Skeletal muscle satellite cell (primary cell): ENCODE results near the gene TNFRSF11A.
A peak's percentile ranks its signal among the peaks of the same experiment; 100 is the strongest.

Source experiments
- H3K27me3 ChIP-seq: 2 replicates; pipeline ENCODE4 v1.7.0; 2013; ENCODE audit warnings: low read length; ENCODE audit not compliant: control insufficient read depth, insufficient read depth
- H3K36me3 ChIP-seq: 2 replicates; pipeline ENCODE4 v1.7.0; 2013; ENCODE audit warnings: mild to moderate bottlenecking, control low read depth, low read length; ENCODE audit not compliant: insufficient read depth
- H3K4me1 ChIP-seq: 2 replicates; pipeline ENCODE4 v1.7.0; 2013; ENCODE audit warnings: low read length; ENCODE audit not compliant: control insufficient read depth, insufficient read depth
- H3K4me2 ChIP-seq: 2 replicates; pipeline ENCODE4 v1.7.0; 2013; ENCODE audit warnings: mild to moderate bottlenecking, low read length
- H3K4me3 ChIP-seq: 2 replicates; pipeline ENCODE4 v1.7.0; 2013; ENCODE audit warnings: low read length
- H3K9ac ChIP-seq: 2 replicates; pipeline ENCODE4 v1.7.0; 2013; ENCODE audit warnings: mild to moderate bottlenecking, low read depth, low read length, moderate library complexity
- H3K9me3 ChIP-seq: replicated peaks from 2 replicates; pipeline ENCODE4 v1.7.0; 2013; ENCODE audit warnings: mild to moderate bottlenecking, control low read depth, low read length

The TNFRSF11A gene

GRCh38 chr18:62404881-62405280, 79.8 kb downstream of the TNFRSF11A start:
- Histone ChIP-seq H3K9ac (no peak overlapping the region), H3K36me3 (no peaks in the 10 kb centered on the region), H3K4me3 (no peak overlapping the region), H3K9me3 (no peaks in the 10 kb centered on the region), H3K4me2 (no peak overlapping the region), H3K27me3 (peaks cover 10% of the 10 kb centered on the region), H3K4me1 (no peaks in the 10 kb centered on the region)

GRCh38 chr18:62407660-62408059, 82.5 kb downstream of the TNFRSF11A start:
- Histone ChIP-seq H3K4me1 (no peaks in the 10 kb centered on the region), H3K9me3 (no peaks in the 10 kb centered on the region), H3K4me3 (no peak overlapping the region), H3K4me2 (no peak overlapping the region), H3K36me3 (no peaks in the 10 kb centered on the region), H3K9ac (no peak overlapping the region), H3K27me3 (peaks cover 14% of the 10 kb centered on the region)

GRCh38 chr18:62409821-62410220, 84.7 kb downstream of the TNFRSF11A start:
- no peaks in the 10 kb centered on the region for H3K36me3 ChIP-seq
- no peaks in the 10 kb centered on the region for H3K9me3 ChIP-seq
- no peak overlapping the region for H3K9ac ChIP-seq
- no peaks in the 10 kb centered on the region for H3K4me1 ChIP-seq
- no peak overlapping the region for H3K4me3 ChIP-seq
- peaks cover 35% of the 10 kb centered on the region for H3K27me3 ChIP-seq
- no peak overlapping the region for H3K4me2 ChIP-seq

GRCh38 chr18:62412231-62412979, 87.3 kb downstream of the TNFRSF11A start:
- no peaks in the 10 kb centered on the region for H3K36me3 ChIP-seq
- H3K9me3 ChIP-seq, result no peaks in the 10 kb centered on the region
- H3K4me3 ChIP-seq, result no peak overlapping the region
- H3K9ac ChIP-seq, result no peak overlapping the region
- H3K4me2 ChIP-seq, result no peak overlapping the region
- peaks cover 53% of the 10 kb centered on the region for H3K27me3 ChIP-seq
- no peaks in the 10 kb centered on the region for H3K4me1 ChIP-seq

GRCh38 chr18:62413206-62413605, 88.1 kb downstream of the TNFRSF11A start:
- Histone ChIP-seq H3K4me1 (no peaks in the 10 kb centered on the region), H3K9me3 (no peaks in the 10 kb centered on the region), H3K27me3 (peaks cover 55% of the 10 kb centered on the region), H3K4me3 (no peak overlapping the region), H3K36me3 (no peaks in the 10 kb centered on the region), H3K4me2 (no peak overlapping the region), H3K9ac (no peak overlapping the region)

- H3K4me2 ChIP-seq, result no peak overlapping the region
- H3K4me1 ChIP-seq, result no peaks in the 10 kb centered on the region
- H3K27me3 ChIP-seq, result peaks cover 40% of the 10 kb centered on the region
- H3K36me3 ChIP-seq, result no peaks in the 10 kb centered on the region
- no peak overlapping the region for H3K9ac ChIP-seq
- no peaks in the 10 kb centered on the region for H3K9me3 ChIP-seq
- H3K4me3 ChIP-seq, result no peak overlapping the region
These were observed 93.1 kb downstream of the TNFRSF11A start for GRCh38 chr18:62418258-62418657.

GRCh38 chr18:62420151-62420512, 95.0 kb downstream of the TNFRSF11A start:
- H3K4me1 ChIP-seq, result peaks cover 2% of the 10 kb centered on the region
- peaks cover 22% of the 10 kb centered on the region for H3K27me3 ChIP-seq
- no peak overlapping the region for H3K4me2 ChIP-seq
- no peaks in the 10 kb centered on the region for H3K9me3 ChIP-seq
- no peak overlapping the region for H3K9ac ChIP-seq
- no peak overlapping the region for H3K4me3 ChIP-seq
- H3K36me3 ChIP-seq, result no peaks in the 10 kb centered on the region

- Histone ChIP-seq H3K4me2 (no peak overlapping the region), H3K4me1 (peaks cover 6% of the 10 kb centered on the region), H3K36me3 (no peaks in the 10 kb centered on the region), H3K9ac (no peak overlapping the region), H3K9me3 (no peaks in the 10 kb centered on the region), H3K4me3 (no peak overlapping the region), H3K27me3 (peaks cover 17% of the 10 kb centered on the region)
These were observed 95.6 kb downstream of the TNFRSF11A start for GRCh38 chr18:62420513-62421209.

- peaks cover 5% of the 10 kb centered on the region for H3K27me3 ChIP-seq
- H3K4me1 ChIP-seq, result peaks cover 6% of the 10 kb centered on the region
- no peaks in the 10 kb centered on the region for H3K36me3 ChIP-seq
- H3K9ac ChIP-seq, result peak overlapping the region; percentile 29
- peak overlapping the region; percentile 58 for H3K4me3 ChIP-seq
- peak overlapping the region; percentile 77 for H3K4me2 ChIP-seq
- H3K9me3 ChIP-seq, result no peaks in the 10 kb centered on the region
These were observed 100.5 kb downstream of the TNFRSF11A start for GRCh38 chr18:62425465-62426190.

- H3K36me3 ChIP-seq, result no peaks in the 10 kb centered on the region
- peaks cover 6% of the 10 kb centered on the region for H3K4me1 ChIP-seq
- no peak overlapping the region for H3K4me2 ChIP-seq
- H3K9me3 ChIP-seq, result no peaks in the 10 kb centered on the region
- H3K9ac ChIP-seq, result no peak overlapping the region
- H3K4me3 ChIP-seq, result no peak overlapping the region
- H3K27me3 ChIP-seq, result peaks cover 5% of the 10 kb centered on the region
These were observed 101.0 kb downstream of the TNFRSF11A start for GRCh38 chr18:62426191-62426488.

- H3K4me2 ChIP-seq, result no peak overlapping the region
- H3K27me3 ChIP-seq, result peaks cover 14% of the 10 kb centered on the region
- no peaks in the 10 kb centered on the region for H3K9me3 ChIP-seq
- H3K36me3 ChIP-seq, result no peaks in the 10 kb centered on the region
- no peak overlapping the region for H3K9ac ChIP-seq
- peaks cover 4% of the 10 kb centered on the region for H3K4me1 ChIP-seq
- no peak overlapping the region for H3K4me3 ChIP-seq
These were observed 107.1 kb downstream of the TNFRSF11A start for GRCh38 chr18:62432176-62432575.
